NCI-H82 (cell line): ENCODE measurements around the gene RNF220.
"Not testable (repeated sequence)": the region's sequence is repeated elsewhere in the genome, so short reads cannot be mapped to it uniquely, and the experiment has no call there.

Experiments
- DNase-seq: peaks from one replicate; lab custom pipeline; 2025; lab: John Stamatoyannopoulos, UW

The RNF220 gene

GRCh38 chr1:44654621-44655187 is 249.6 kb downstream of the RNF220 start:
- no peak for DNase-seq

GRCh38 chr1:44655609-44656008 is 250.6 kb downstream of the RNF220 start:
- DNase-seq = peak; percentile 64

- DNase-seq = peak; percentile 61
Observed at GRCh38 chr1:44659566-44659965, 254.5 kb downstream of the RNF220 start.

GRCh38 chr1:44660176-44660575 is 255.1 kb downstream of the RNF220 start:
- DNase-seq = peak; percentile 26

- DNase-seq = peak; percentile 78
Observed at GRCh38 chr1:44661781-44662682, 257.0 kb downstream of the RNF220 start.

GRCh38 chr1:44662683-44663030 is 257.6 kb downstream of the RNF220 start:
- no peak for DNase-seq

- no peak for DNase-seq
Observed at GRCh38 chr1:44663417-44663816, 258.4 kb downstream of the RNF220 start.

GRCh38 chr1:44664730-44665370 is 259.8 kb downstream of the RNF220 start:
- no peak for DNase-seq

- not testable (repeated sequence) for DNase-seq
Observed at GRCh38 chr1:44666719-44667118, 261.7 kb downstream of the RNF220 start.

GRCh38 chr1:44670751-44671640 is 265.9 kb downstream of the RNF220 start:
- no peak for DNase-seq

- no peak for DNase-seq
Observed at GRCh38 chr1:44672254-44672955, 267.4 kb downstream of the RNF220 start.

GRCh38 chr1:44672961-44673674 is 268.1 kb downstream of the RNF220 start:
- DNase-seq = peak; percentile 41

GRCh38 chr1:44673675-44674112 is 268.6 kb downstream of the RNF220 start:
- DNase-seq = peak; percentile 68

- DNase-seq = peak; percentile 100
Observed at GRCh38 chr1:44674113-44675000, 269.3 kb downstream of the RNF220 start, which contains the start of the genes ARMH1 and TMEM53. Gene ARMH1, plus strand, starts transcription at chr1:44674714. Its CDS starts 14,984 bp downstream, at chr1:44689698. Gene TMEM53, minus strand, starts transcription at chr1:44674481. Its CDS starts 90 bp downstream, at chr1:44674391.

GRCh38 chr1:44675186-44675585 is 270.1 kb downstream of the RNF220 start:
- DNase-seq = no peak

- no peak for DNase-seq
Observed at GRCh38 chr1:44676484-44677200, 271.6 kb downstream of the RNF220 start.

- peak; percentile 56 for DNase-seq
Observed at GRCh38 chr1:44677201-44677766, 272.2 kb downstream of the RNF220 start.

GRCh38 chr1:44678120-44678519 is 273.1 kb downstream of the RNF220 start:
- no peak for DNase-seq
